Mammary epithelial cell (primary cell): ENCODE measurements around the gene TRIB2.

ENCODE experiments used
- EZH2 ChIP-seq: IDR thresholded peaks from 2 replicates; pipeline ENCODE4 v1.6.1; 2012; ENCODE audit warnings: low read length, inconsistent platforms, borderline replicate concordance
- TF ChIP-seq, protein P1 (sequence below), 2 donors: IDR thresholded peaks in 1 of 2; conservative IDR thresholded peaks in 1 of 2; 2 replicates each; pipeline ENCODE4 v1.5.1; 2011 to 2012; ENCODE audit warnings: inconsistent platforms in 2 of 2, low read length in 2 of 2, mild to moderate bottlenecking in 2 of 2, control low read depth in 1 of 2, low read depth in 1 of 2; ENCODE audit not compliant: insufficient read depth in 1 of 2; ENCODE audit errors: extremely low read depth in 1 of 2

GRCh38 chr2:12761104-12761503, 44.4 kb downstream of the TRIB2 start:
- TF ChIP-seq, protein P1, sequence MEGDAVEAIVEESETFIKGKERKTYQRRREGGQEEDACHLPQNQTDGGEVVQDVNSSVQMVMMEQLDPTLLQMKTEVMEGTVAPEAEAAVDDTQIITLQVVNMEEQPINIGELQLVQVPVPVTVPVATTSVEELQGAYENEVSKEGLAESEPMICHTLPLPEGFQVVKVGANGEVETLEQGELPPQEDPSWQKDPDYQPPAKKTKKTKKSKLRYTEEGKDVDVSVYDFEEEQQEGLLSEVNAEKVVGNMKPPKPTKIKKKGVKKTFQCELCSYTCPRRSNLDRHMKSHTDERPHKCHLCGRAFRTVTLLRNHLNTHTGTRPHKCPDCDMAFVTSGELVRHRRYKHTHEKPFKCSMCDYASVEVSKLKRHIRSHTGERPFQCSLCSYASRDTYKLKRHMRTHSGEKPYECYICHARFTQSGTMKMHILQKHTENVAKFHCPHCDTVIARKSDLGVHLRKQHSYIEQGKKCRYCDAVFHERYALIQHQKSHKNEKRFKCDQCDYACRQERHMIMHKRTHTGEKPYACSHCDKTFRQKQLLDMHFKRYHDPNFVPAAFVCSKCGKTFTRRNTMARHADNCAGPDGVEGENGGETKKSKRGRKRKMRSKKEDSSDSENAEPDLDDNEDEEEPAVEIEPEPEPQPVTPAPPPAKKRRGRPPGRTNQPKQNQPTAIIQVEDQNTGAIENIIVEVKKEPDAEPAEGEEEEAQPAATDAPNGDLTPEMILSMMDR (conservative IDR thresholded peaks at IDR 0.05 in 1 of 2, IDR thresholded peaks at IDR 0.05 in 1 of 2; ENCODE audit: extremely low read depth in 1 of 2, insufficient read depth in 1 of 2, low read depth in 1 of 2, low read length in 2 of 2), result no peak
- no peak for TF ChIP-seq EZH2
